HS-5 (cell line): Measurements from ENCODE around the gene GIGYF2.
"Not testable (repeated sequence)": the region's sequence is repeated elsewhere in the genome, so short reads cannot be mapped to it uniquely, and the experiment has no call there.

Experiments
- DNase-seq: peaks from one replicate; pipeline ENCODE4 v3.0.0-alpha.2; 2012; ENCODE audit warnings: low read depth

Gene GIGYF2

GRCh38 chr2:232687382-232688160 lies 9.6 kb upstream of the GIGYF2 start:
- no peak for DNase-seq

DNA sequence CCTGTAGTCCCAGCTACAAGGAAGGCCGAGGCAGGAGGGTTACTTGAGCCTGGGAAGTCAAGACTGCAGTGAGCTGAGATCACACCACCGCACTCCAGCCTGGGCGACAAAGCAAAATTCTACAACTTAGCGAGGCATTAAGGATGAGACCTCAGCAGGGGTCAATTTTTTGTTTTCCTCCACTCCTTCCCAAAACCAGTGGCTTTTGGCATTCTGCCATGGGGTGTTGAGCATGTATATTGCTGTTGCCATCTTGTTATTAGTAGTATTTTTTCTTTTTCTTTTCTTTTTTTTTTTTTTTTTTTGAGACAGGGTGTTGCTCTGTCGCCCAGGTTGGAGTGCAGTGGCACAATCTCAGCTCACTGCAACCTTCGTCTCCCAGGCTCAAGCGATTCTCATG lies 8.9 kb upstream of the GIGYF2 start:
- no peak for DNase-seq

DNA sequence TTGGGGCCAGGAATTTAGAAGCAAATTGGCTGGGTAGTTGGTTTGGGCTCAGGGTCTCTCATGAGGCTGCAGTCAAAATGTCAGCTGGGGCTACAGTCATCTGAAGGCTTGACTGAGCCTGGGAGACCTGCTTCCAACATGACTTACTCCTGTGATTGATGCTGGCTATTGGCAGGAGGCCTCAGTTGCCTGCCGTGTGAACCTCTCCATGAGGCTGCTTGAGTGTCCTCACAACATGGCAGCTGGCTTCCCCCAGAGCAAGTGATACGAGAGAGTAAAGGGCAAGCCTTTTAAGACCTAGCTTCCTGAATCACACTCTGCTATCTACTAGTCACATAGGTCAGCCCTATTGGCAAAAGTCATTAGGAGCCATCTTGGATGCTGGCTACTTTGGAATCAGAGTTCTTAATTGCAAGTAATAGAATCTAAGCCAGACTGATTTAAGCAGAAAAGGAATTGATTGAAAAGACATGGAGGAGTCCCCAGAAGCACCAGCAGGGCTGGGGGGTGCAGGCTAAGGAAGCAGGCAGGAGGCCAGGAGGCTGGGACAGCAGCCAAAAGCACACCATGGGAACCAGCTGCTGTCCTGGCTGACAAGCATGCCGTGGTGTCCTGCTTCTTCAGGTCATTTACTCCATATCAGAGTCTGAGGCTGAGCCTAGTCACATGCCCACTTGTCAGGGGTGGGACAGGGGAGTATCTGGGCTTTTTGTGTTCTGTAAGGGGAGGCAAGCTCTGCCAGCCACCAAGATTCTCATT lies 7.8 kb upstream of the GIGYF2 start:
- DNase-seq: no peak

DNA sequence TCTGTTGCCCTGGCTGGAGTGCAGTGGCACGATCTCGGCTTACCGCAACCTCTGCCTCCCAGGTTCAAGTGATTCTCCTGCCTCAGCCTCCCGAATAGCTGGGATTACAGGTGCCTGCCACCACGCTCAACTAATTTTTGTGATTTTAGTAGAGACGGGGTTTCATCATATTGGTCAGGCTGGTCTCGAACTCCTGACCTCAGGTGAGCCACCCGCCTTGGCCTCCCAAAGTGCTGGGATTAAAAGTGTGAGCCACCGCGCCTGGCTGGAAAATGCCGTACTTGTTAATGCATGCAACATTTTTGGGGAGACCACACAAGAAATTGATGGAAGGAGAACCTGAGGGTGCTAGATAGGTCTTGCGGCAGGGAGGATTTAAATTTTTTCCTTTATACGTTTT lies 6.0 kb upstream of the GIGYF2 start:
- not testable (repeated sequence) for DNase-seq

- no peak for DNase-seq
These were observed 3.8 kb upstream of the GIGYF2 start for GRCh38 chr2:232693344-232693743.

DNA sequence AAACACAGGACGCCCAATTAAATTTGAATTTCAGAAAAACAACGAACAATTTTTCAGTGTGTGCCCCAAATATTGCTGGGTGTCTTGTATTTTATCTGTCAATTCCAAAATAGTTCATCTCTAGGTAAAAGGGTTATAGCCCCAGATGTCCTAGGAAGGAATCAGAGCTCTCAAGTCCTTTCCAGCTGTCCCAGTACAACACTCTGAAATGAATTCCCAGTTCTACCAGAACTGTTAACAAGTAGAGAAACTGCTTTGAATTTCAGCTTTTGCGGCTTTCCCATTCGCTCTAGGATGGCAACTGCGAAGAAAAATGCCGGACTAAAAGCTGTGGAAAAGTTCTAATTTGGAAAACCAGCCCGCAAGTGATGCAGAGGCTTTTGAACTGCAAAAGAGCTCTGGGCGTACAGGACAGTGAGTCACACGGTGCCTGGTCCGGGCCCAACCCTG lies 497 bp upstream of the GIGYF2 start:
- DNase-seq: no peak

GRCh38 chr2:232697807-232698110 lies 628 bp downstream of the GIGYF2 start:
- DNase-seq: no peak

DNA sequence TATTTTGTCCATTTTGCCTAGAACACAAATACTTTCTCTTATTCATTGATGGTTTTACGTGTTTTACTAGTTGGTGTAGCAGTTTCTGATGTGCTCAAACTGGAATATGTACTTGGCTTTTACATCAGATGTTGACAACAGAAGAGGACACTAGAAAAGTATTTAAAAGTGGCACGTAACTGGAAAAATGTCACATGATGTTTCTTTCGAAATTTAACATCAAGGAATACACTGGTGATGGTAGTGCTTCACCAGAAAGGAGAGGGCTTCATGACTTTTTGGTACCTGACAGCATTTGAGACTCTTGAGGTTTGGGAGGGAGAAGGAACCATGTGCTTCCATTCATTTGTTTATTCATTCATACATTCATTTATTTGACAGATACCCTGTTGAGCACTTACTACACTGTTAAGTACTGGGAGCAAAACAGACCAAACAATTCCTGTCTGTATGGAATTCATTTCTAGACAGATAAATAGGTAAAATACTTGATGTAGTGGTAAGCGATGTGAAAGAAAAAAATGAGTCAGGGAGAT lies 1.5 kb downstream of the GIGYF2 start:
- DNase-seq: no peak

GRCh38 chr2:232699110-232699509 lies 2.0 kb downstream of the GIGYF2 start:
- DNase-seq: no peak

- DNase-seq: no peak
These were observed 3.0 kb downstream of the GIGYF2 start for GRCh38 chr2:232700154-232700553.

DNA sequence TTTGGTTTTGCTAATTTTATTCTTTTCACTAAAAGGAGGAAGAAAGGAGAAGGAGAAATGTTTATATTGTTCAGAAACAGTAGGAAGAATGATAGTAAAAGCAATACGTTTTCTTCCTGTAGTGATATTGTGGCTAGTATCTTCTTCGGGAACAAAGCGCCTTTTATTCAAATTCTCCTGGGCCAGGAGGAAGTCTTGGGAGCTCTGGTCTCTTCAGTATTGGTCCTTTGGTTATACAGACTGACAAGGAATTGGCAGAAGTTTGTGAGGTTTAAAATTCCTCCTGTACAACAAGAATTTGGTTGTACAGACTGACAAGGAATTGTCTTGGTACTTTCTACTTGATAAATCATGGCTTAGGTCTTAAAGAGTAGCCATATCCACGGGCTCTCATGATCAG lies 9.9 kb downstream of the GIGYF2 start:
- DNase-seq: no peak

GRCh38 chr2:232713505-232713904 lies 16.4 kb downstream of the GIGYF2 start:
- DNase-seq: no peak

- no peak for DNase-seq
These were observed 17.8 kb downstream of the GIGYF2 start for GRCh38 chr2:232714969-232715368.

DNA sequence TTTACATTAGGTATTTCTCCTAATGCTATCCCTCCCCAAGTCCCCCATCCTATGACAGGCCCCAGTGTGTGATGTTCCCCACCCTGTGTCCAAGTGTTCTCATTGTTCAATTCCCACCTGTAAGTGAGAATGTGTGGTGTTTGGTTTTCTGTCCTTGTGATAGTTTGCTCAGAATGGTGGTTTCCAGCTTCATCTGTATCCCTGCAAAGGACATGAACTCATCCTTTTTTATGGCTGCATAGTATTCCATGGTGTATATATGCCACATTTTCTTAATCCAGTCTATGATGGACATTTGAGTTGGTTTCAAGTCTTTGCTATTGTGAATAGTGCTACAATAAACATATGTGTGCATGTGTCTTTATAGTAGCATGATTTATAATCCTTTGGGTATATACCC lies 22.9 kb downstream of the GIGYF2 start:
- DNase-seq: not testable (repeated sequence)

DNA sequence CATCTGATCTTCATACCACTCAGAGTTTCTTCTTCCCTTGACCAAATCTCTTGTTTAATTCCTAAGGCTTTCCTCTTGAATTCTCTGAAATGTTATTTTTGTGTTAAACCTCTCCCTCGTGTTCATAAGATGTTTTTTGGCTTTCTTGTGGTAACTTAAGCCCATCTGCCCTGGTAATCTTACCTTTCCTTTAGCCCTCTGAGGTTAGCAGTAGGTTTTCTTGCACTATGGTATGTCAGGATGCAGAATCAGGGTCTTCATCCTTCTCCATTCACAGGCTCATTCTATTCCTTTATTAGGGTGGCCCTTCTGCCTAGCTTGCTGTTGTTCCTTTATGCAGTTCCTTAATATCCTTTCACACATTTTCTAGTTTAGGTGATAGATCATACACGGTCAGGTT lies 24.1 kb downstream of the GIGYF2 start:
- no peak for DNase-seq

GRCh38 chr2:232721882-232722281 lies 24.8 kb downstream of the GIGYF2 start:
- no peak for DNase-seq

- no peak for DNase-seq
These were observed 25.9 kb downstream of the GIGYF2 start for GRCh38 chr2:232723027-232723426.

DNA sequence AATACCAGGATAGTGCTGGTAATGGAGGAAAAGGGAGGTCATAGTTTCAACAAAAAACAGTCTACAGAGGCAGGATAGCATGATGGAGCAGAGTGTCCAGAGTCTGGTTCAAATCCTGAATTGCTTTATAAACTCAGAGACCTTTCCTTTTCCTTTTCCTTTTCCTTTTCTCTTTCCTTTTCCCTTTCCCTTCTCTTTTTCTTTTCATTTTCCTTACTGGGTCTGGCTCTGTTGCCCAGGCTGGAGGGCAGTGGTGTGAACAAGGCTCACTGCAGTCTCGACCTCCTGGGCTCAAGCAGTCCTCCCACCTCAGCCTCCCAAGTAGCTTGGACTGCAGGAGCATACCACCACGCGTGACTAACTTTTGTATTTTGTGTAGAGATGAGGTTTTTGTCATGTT lies 31.7 kb downstream of the GIGYF2 start:
- DNase-seq: no peak

- no peak for DNase-seq
These were observed 34.3 kb downstream of the GIGYF2 start for GRCh38 chr2:232731470-232731869.

GRCh38 chr2:232741294-232741693 lies 44.2 kb downstream of the GIGYF2 start:
- no peak for DNase-seq

- DNase-seq: no peak
These were observed 44.8 kb downstream of the GIGYF2 start for GRCh38 chr2:232741972-232742371.

GRCh38 chr2:232744963-232745362 lies 47.8 kb downstream of the GIGYF2 start:
- DNase-seq: no peak

GRCh38 chr2:232748038-232748437 lies 50.9 kb downstream of the GIGYF2 start:
- DNase-seq: no peak
